PC-3 (cell line): ENCODE results near the gene CD101.

Experiments
- EZH2 ChIP-seq: fragments of 300-600 bp; sonication (generic); IDR thresholded peaks from one replicate; pipeline ENCODE4 v1.6.1; 2017; ENCODE audit warnings: antibody characterized with exemption, mild to moderate bottlenecking, low read length; ENCODE audit not compliant: unreplicated experiment
- EZH2phosphoT487 ChIP-seq: fragments of 300-600 bp; sonication (generic); IDR thresholded peaks from 2 replicates; pipeline ENCODE4 v1.6.1; 2018; ENCODE audit warnings: mild to moderate bottlenecking, antibody characterized with exemption, low read length, borderline replicate concordance
- TF ChIP-seq, protein P1 (sequence below): fragments of 300-600 bp; sonication (generic); conservative IDR thresholded peaks from 2 replicates; pipeline ENCODE4 v1.5.1; 2017; ENCODE audit warnings: antibody characterized with exemption, low read depth, mild to moderate bottlenecking, low read length

DNA sequence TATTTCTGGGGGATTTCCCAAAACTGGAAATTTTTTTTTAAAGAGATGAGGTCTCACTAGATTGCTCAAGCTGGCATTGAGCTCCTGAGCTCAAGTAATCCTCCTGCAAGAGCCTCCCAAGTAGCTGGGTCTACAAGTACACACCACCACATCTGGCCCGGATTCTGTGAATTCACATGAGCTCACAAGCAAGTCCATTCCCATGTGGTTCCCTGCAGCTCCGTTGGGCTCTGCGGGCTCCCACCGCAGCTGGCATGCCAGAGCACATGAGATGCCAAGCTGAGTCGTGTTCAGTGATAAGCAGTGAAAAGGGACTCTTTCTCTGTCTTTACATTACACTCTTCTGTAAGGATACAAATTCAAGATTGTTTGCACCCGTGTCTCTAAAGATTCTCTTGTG lies 36.7 kb downstream of the CD101 start:
- TF ChIP-seq, protein P1, sequence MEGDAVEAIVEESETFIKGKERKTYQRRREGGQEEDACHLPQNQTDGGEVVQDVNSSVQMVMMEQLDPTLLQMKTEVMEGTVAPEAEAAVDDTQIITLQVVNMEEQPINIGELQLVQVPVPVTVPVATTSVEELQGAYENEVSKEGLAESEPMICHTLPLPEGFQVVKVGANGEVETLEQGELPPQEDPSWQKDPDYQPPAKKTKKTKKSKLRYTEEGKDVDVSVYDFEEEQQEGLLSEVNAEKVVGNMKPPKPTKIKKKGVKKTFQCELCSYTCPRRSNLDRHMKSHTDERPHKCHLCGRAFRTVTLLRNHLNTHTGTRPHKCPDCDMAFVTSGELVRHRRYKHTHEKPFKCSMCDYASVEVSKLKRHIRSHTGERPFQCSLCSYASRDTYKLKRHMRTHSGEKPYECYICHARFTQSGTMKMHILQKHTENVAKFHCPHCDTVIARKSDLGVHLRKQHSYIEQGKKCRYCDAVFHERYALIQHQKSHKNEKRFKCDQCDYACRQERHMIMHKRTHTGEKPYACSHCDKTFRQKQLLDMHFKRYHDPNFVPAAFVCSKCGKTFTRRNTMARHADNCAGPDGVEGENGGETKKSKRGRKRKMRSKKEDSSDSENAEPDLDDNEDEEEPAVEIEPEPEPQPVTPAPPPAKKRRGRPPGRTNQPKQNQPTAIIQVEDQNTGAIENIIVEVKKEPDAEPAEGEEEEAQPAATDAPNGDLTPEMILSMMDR, result no peak
- no peak for TF ChIP-seq EZH2
- no peak for TF ChIP-seq EZH2phosphoT487
